Gastrocnemius medialis (tissue), 4 donors: ENCODE measurements around the gene AURKAIP1. TPM values are rescaled to one million over a fixed set of nuclear protein-coding genes. Genes with fewer than 3 reads are reported as not detected.

Source experiments
- ATAC-seq, 2 donors: fragments of 150-250 bp; one replicate each; pipeline ENCODE4 v1.9.1; 2016
- DNase-seq, 2 donors: peaks; one replicate each; pipeline ENCODE4 v3.0.0-alpha.2; 2019
- H3K27ac ChIP-seq, 4 donors: fragments of 200-600 bp; sonication (generic); 1 replicate in 1 of 4; 2 replicates in 3 of 4; pipeline ENCODE4 v1.5.1; 2016 to 2018; ENCODE audit warnings: mild to moderate bottlenecking in 2 of 4, moderate library complexity in 1 of 4
- H3K27me3 ChIP-seq, 3 donors: fragments of 200-600 bp; sonication (generic) in 2 of 3; 1 replicate in 1 of 3; 2 replicates in 2 of 3; pipeline versions ENCODE4 v1.5.1 to v1.6.0; 2016 to 2019; ENCODE audit warnings: mild to moderate bottlenecking in 1 of 3, moderate library complexity in 1 of 3
- H3K36me3 ChIP-seq, 2 donors: fragments of 200-600 bp; sonication (generic) in 1 of 2; one replicate each; pipeline ENCODE4 v1.5.1; 2017 to 2018
- H3K4me1 ChIP-seq, 2 donors: fragments of 200-600 bp; sonication (generic) in 1 of 2; one replicate each; pipeline ENCODE4 v1.5.1; 2016 to 2017; ENCODE audit warnings: mild to moderate bottlenecking in 2 of 2
- H3K4me3 ChIP-seq, 4 donors: fragments of 200-600 bp; sonication (generic) in 3 of 4; 1 replicate in 1 of 4; 2 replicates in 3 of 4; pipeline ENCODE4 v1.5.1; 2016 to 2019; ENCODE audit warnings: mild to moderate bottlenecking in 2 of 4
- H3K9me3 ChIP-seq, 3 donors: fragments of 200-600 bp; sonication (generic) in 2 of 3; 1 replicate in 1 of 3; 2 replicates in 2 of 3; pipeline ENCODE4 v1.5.1; 2016 to 2019
- CTCF ChIP-seq, 5 experiments: fragments of 450-650 bp in 3 of 5; fragments of 200-600 bp in 2 of 5; sonication (generic) in 2 of 5; IDR thresholded peaks in 4 of 5; conservative IDR thresholded peaks in 1 of 5; 1 replicate in 4 of 5; 2 replicates in 1 of 5; pipeline ENCODE4 v1.5.1; 2016 to 2019; ENCODE audit warnings: antibody characterized with exemption in 5 of 5, mild to moderate bottlenecking in 3 of 5, moderate library complexity in 3 of 5
- POLR2A ChIP-seq, 2 donors: fragments of 450-650 bp; IDR thresholded peaks; one replicate each; pipeline ENCODE4 v1.6.1; 2017; ENCODE audit warnings: antibody characterized with exemption in 2 of 2, mild to moderate bottlenecking in 2 of 2, moderate library complexity in 2 of 2
- in situ Hi-C, 4 donors: fragments of 200-750 bp; cut with MboI; loops; one replicate each; pipeline versions ENCODE4 v1.15.0 to v1.8.0; 2017; ENCODE audit warnings: low sequenced_read_pairs in 4 of 4
- intact Hi-C: fragments of 100-400 bp; cut with DNase I; formaldehyde crosslinking; loops from one replicate; pipeline ENCODE4 v1.15.1; 2023; ENCODE audit warnings: low total_unique reads
- total RNA-seq, 4 donors: library from RNA; depleted of rRNA; stranded (reverse); fragments of >200 nt; gene quantifications; one replicate each; pipeline versions ENCODE4 v1.1.0 to v1.2.3, GENCODE V29; 2016

Gene AURKAIP1
- total RNA-seq, 4 donors from 2014 or later: 165 to 450 (median 234) TPM

GRCh38 chr1:1352786-1353388, 22.1 kb downstream of the AURKAIP1 start:
- H3K9me3 ChIP-seq: no peaks in the 10 kb centered on the region
- intact Hi-C loops (no loop called here), in situ Hi-C loops (no loop called here)
- H3K4me1 ChIP-seq: peaks cover 16 to 35% of the 10 kb centered on the region in 2 donors
- no peak for ATAC-seq
- no peaks in the 10 kb centered on the region for H3K36me3 ChIP-seq
- no peak for DNase-seq
- H3K4me3 ChIP-seq: no peak overlapping the region
- TF ChIP-seq CTCF (IDR thresholded peaks at IDR 0.05 in 4 of 5, conservative IDR thresholded peaks at IDR 0.05 in 1 of 5) (no peak), POLR2A (IDR thresholded peaks at IDR 0.05) (no peak)
- peaks cover 0 to 19% (median 18%) of the 10 kb centered on the region in 3 donors for H3K27me3 ChIP-seq
- H3K27ac ChIP-seq: peak overlapping the region; percentile 11 to 67 (median 46)

GRCh38 chr1:1351511-1352427, 23.2 kb downstream of the AURKAIP1 start:
- Histone ChIP-seq H3K27me3 (peaks cover 0 to 16% (median 7%) of the 10 kb centered on the region in 3 donors), H3K9me3 (no peaks in the 10 kb centered on the region), H3K27ac (peak overlapping the region; percentile 59 to 67 (median 64)), H3K36me3 (no peaks in the 10 kb centered on the region), H3K4me3 (no peak overlapping the region), H3K4me1 (peaks cover 27 to 44% of the 10 kb centered on the region in 2 donors)
- in situ Hi-C loops (no loop called here), intact Hi-C loops (no loop called here)
- ATAC-seq (no peak), DNase-seq (peak in 1 of 2 donors; percentile 58)
- TF ChIP-seq CTCF (IDR thresholded peaks at IDR 0.05 in 4 of 5, conservative IDR thresholded peaks at IDR 0.05 in 1 of 5) (no peak), POLR2A (IDR thresholded peaks at IDR 0.05) (no peak)

DNA sequence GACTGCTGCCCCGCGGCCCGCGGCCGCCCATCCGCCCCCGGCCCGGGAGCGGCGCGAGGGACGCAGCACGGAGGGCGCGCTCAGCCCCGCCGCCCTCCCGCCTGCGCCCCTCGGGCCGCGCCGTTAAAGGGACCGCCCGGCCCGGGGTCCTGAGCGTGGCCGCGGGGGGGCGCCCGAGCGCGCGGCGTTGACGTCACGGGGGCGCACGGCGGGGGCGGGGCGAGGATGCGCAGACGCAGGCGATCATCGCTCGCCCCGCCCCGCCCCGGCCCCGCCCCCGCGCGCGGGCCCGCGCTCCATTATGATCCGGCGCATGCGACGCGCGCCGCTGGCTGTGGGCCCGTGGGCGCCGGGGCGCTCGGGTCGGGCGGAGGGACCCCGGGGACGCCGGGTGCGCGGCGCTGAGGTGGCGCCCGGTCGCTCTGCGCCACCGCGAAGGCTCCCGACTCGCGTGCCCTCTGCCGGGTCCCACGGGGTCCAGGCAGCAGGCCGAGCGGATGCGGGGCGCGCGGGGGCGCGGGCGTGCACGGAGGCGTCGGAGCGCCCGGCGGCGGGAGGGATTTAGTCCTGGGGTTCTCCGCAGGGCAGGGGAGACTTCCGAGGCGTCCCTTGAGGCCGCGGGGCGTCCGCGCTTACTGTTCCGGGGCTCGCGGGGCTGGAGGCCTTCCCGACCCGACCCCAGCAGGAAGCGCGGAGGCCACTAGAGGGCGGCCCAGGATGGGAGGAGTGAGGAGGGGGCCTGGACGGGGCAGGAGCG, 25.6 kb downstream of the AURKAIP1 start, which contains the start of gene DVL1:
TSS of gene DVL1 (minus strand) at position 163 of the 757 bp plus-strand sequence. CDS start 353 bp downstream, outside the sequence.
- peak within 1 kb of the TSS; percentile 96 to 99 (median 98) for H3K27ac ChIP-seq

More for the DNA sequence above, 25.6 kb downstream of the AURKAIP1 start, which contains the start of gene DVL1:
- peak within 1 kb of the TSS; percentile 61 to 89 (median 72) for H3K4me3 ChIP-seq
- TF ChIP-seq POLR2A (IDR thresholded peaks at IDR 0.05) (peak; percentile 75 to 81), CTCF (IDR thresholded peaks at IDR 0.05 in 4 of 5, conservative IDR thresholded peaks at IDR 0.05 in 1 of 5) (peak; percentile 39 to 77 (median 63))
- in situ Hi-C loops: no loop called here
- intact Hi-C loops: loop anchor here (1.0 to 5.0 kb wide), 5 partner anchors 25 to 367 kb away; partner anchors contain the start of genes AURKAIP1, CCNL2, CPTP and INTS11
- DNase-seq (no peak), ATAC-seq (peak; percentile 48 to 57)
- H3K36me3 ChIP-seq: no peaks in the 10 kb centered on the region
- H3K9me3 ChIP-seq: no peaks in the 10 kb centered on the region
- peaks cover 50 to 58% of the 10 kb centered on the region in 2 donors for H3K4me1 ChIP-seq
- peaks cover 0 to 10% (median 0%) of the 10 kb centered on the region in 3 donors for H3K27me3 ChIP-seq
